Measurements from ENCODE around the gene FURIN.
"Not testable (repeated sequence)": the region's sequence is repeated elsewhere in the genome, so short reads cannot be mapped to it uniquely, and the experiment has no call there.

FURIN gene

GRCh38 chr15:90845201-90845949 lies 23.0 kb upstream of the FURIN start:
- DNase-seq, result peak; percentile 77

DNA sequence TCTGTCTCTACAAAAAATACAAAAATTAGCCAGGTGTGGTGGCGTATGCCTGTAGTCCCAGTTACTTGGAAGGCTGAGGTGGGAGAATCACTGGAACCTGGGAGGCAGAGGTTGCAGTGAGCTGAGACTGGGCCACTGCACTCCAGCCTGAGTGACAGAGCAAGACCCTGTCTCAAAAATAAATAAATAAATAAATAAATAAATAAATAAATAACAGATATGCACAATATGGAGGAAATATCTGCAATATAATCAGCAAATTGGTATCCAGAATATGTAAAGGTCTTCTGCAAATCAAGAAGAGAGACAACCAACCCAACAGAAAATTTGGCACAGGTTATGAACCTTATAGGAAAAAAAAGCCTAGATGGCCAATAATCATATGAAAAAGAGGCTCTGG lies 19.0 kb upstream of the FURIN start:
- not testable (repeated sequence) for DNase-seq

GRCh38 chr15:90851114-90851513 lies 17.3 kb upstream of the FURIN start:
- no peak for DNase-seq

- no peak for DNase-seq
Observed at GRCh38 chr15:90851940-90852339, 16.4 kb upstream of the FURIN start.

- DNase-seq, result no peak
Observed at GRCh38 chr15:90855139-90855538, 13.2 kb upstream of the FURIN start.

- no peak for DNase-seq
Observed at GRCh38 chr15:90857337-90857736, 11.1 kb upstream of the FURIN start.

DNA sequence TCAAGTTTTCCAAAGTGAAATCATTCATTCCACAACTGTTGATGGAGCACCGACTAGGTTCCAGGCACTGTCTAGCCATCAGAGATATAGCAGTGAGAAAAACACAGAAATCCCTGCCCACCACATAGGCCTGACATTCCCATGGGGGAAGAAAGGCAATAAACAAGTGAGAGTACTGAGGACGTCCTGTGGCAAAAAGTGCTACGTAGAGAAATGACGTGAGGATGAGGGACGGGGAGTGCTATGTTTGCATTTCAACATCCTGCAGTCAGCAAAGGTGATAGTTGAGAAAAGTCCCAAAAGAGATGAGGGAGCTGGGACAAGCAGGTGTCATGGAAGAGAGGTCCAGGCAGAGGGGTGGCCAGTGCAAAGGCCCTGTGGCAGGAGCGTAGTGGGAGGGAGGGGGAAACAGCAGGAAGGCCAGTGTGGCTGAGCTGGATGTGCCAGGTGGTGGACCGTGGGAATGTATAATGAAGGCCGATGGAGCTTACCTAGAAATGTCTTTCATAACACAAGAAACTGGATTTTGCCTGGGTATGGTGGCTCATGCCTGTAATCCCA lies 10.4 kb upstream of the FURIN start:
- DNase-seq, result no peak

DNA sequence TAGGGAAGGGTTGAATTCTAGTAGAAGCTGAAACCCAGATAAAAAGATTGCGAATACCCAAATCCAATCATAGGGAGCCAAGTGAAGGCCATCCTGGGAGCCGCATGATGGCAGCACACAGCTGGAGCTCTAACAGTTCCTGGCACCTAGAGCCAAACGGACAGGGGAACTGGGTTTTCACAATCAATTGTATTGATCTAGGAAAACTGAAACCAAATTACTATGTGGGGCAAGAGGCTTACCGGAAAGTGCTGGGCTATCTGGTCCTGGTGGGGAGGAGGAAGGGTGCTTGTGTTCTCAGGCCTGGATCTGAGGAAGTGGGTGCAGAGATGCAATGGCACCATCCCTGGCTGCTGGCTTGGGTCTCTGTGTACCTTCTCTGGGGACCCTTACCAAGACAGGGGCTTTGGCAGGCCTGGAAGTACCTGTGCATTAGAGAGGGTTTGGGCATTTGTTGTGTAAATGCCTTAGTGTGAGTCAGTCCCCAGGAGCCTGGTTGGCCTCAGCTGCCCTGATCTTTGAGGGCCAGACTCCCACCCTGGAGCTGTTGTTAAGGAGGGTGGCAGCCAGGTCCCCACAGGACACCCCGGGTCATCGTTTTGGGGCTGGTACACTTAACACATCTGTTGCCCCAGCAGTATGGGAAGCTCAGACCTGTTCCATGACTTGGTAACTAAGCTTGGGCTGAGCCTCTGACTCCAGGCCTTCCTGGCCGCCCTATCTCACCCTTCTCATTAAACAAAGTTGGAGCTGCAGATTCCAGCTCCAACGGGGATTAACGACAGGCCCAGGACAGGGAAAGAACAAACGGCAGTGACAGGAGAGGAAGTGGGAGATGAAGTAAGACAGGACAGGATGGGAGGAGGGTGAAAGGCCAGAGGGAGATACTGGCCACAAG lies 8.9 kb upstream of the FURIN start:
- DNase-seq, result no peak

GRCh38 chr15:90860450-90860849 lies 7.9 kb upstream of the FURIN start:
- DNase-seq, result no peak

GRCh38 chr15:90860942-90861675 lies 7.3 kb upstream of the FURIN start:
- no peak for DNase-seq

GRCh38 chr15:90862487-90862886 lies 5.9 kb upstream of the FURIN start:
- DNase-seq, result no peak

DNA sequence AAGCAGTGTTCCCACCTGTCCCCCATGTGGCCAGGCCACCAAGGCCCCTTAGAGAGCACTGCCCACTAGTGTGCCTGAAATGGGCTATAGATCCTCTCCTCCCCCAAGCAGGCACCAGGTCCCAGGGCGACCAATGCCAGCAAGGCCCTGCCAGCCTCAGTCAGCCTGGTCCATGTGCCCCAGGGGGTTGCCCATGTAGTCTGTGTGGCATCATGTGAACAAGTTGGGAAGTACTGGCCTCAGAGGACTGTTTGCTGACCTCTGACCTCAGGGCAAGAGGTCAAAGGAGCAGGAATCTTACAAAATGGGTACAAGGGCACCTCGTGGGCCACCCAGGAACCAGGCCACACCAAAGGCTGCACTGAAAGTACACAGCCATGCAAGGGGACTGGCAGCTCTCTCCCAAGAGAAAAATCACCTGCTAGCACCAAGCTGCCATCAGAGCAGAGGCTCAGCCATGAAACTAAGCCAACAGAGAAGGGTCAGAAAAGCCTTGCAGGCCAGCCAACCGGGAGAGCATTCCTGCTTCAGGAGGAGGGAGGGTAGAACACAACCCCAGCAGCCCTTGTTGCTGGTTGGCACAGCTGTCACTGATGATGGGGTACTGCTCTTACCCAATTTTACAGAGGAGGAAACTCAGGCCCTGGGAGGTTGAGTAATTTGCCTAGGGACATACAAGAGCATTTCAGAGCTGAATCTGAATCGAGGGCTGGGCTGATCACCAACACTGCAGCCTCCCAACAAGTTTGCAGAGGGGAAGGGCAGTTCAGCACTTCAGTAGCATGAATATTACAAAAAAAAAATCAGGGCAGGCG lies 5.2 kb upstream of the FURIN start:
- DNase-seq, result no peak

DNA sequence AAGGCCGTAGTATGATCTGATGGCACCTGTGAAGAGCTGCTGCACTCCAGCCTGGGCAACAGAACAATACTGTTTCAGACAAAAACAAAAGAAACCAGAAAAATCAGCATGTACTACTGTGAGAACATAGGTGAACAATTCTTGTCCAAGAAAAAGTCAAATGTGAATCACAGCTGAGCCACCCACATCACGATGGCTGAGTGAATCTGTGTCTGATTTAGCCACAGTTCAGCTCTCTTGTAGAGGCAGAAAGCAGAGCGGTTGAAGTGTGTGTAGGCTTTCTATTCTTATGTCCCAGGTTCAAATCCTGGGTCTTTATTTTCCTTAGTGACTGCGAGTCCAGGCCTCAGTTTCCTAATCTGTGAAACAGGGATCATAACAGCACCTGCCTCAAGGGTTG lies 4.4 kb upstream of the FURIN start:
- no peak for DNase-seq

DNA sequence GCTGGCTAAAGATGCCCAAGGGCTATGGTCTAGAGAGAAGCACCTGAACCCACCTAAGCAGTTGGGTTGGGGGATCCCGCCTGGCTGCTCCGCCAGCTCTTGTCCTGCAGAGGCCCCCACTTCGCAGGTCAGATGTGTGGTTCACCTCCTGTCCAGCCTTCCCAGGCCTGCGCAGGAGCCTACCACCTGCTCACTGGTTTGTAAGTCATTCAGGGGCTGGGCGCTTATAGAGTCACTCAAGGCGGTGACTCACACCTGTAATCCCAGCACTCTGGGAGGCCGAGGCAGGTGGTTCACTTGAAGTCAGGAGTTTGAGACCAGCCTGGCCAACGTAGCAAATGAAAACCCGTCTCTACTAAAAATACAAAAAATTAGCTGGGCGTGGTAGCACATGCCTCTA lies 3.9 kb upstream of the FURIN start:
- no peak for DNase-seq

GRCh38 chr15:90865702-90866101 lies 2.7 kb upstream of the FURIN start:
- no peak for DNase-seq

DNA sequence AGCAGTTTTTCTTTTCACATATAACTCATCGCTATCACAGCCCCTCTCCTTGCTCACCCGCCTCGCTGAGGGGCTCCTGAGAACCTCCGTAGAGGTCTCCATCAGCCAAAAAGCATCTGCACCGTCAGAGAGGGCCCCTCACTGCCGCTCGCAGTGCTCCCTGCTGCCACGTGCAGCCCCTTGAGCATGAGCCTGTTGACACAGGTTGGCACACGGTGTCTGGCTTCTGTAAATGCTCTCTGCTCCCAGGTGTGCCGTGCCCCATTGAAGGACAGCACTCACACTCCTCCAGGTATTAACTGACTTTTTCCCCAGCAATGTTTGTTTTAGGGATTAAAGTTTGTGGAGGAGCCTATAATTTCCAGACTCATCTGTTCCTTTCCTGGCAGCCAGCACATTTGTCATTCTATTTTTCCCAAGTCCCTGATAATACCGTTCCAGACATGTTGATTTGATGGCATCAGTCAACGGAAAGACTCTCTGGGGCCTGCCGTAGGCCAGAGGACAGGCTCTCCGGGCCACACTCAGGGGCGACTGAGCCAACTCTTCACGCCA lies 2.1 kb upstream of the FURIN start:
- DNase-seq, result no peak

GRCh38 chr15:90866800-90867199 lies 1.6 kb upstream of the FURIN start:
- no peak for DNase-seq

- DNase-seq, result no peak
Observed at GRCh38 chr15:90869140-90869541, 753 bp downstream of the FURIN start.

DNA sequence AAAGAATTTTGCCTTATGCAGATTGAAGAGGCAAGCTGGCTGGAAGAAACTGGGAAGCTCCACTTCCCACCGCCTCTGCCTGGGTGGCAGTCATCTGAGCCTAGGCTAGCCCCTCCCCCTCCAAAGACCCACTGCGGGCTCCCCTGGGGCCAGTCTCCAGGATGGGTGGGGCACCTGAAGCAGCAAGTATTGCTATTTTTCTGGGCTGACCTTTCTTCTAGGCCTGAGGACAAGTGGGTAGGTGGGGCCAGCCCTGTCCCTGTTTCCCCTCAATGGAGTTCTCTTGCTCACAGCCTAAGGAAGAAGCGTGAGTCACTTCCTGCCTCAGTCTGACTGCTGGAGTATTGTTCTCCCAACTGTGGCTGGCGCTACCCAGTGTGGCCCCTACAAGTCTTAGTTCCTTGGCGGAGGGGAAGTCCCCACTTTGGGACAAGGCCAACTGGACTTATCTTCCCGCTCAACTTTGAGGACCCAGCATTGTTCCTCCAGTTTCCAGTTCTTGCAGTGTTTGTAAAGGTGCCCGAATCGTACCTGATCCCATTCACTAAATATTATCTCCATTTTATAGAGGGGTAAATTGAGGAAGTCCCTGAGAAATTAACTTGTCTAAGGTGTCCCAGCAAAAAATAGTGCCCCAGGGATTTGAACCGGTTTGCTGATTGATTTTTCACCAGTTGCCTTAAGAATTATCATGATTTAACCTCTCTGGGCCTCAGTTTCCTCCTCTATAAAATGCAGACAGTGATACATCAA lies 1.4 kb downstream of the FURIN start:
- DNase-seq, result peak; percentile 20

GRCh38 chr15:90870354-90871138 lies 2.2 kb downstream of the FURIN start:
- DNase-seq, result no peak
